HCT116 (cell line): ENCODE data around the gene BCO2. TPM values are rescaled to one million over a fixed set of nuclear protein-coding genes. Genes with fewer than 3 reads are reported as not detected.
"Not testable (repeated sequence)": the region's sequence is repeated elsewhere in the genome, so short reads cannot be mapped to it uniquely, and the experiment has no call there.

Source experiments
- ATAC-seq: fragments of 200-7000 bp; cut with Tn5 transposase; 2 replicates; pipeline ENCODE4 v1.9.1; 2020; ENCODE audit warnings: mild to moderate bottlenecking, moderate library complexity
- BruUV-seq: library from RNA; stranded (reverse); fragments of 400-500 nt; replicated peaks from 2 replicates; lab custom pipeline; 2021; lab: Mats Ljungman, UMichigan
- CTCF ChIA-PET: fragments of 300-600 bp; sonication (Branson Sonifier 250); formaldehyde crosslinking; loops from one replicate; lab custom pipeline; 2021; ENCODE audit warnings: antibody characterized with exemption; lab: Charles Lee
- POLR2A ChIA-PET: fragments of 300-600, 350-600 bp; sonication (Branson Sonifier 250); formaldehyde crosslinking; loops from one replicate; lab custom pipeline; 2021; ENCODE audit warnings: antibody characterized with exemption; lab: Charles Lee
- RAD21 ChIA-PET, 2 experiments: fragments of 300-600 bp; sonication (Branson Sonifier 250); formaldehyde crosslinking; loops; one replicate each; lab custom pipeline; 2023; ENCODE audit warnings: low total read pairs in 2 of 2; ENCODE audit not compliant: uncharacterized antibody in 2 of 2, unreplicated experiment in 2 of 2, low non-redundant PET in 1 of 2; lab: Charles Lee
- DNase-seq: peaks from one replicate; pipeline ENCODE4 v3.0.0-alpha.2; 2010; ENCODE audit warnings: low read depth, low spot score
- H2AFZ ChIP-seq: fragments of 200-600 bp; shearing (Covaris generic), sonication (generic); 2 replicates; pipeline ENCODE4 v1.6.1; 2017; ENCODE audit warnings: low read depth, mixed run types, mixed read lengths, antibody characterized with exemption, low read length; ENCODE audit not compliant: poor library complexity, severe bottlenecking
- H3K27ac ChIP-seq: 2 replicates; pipeline ENCODE4 v1.5.1; 2012; ENCODE audit warnings: low read depth, low read length
- H3K27me3 ChIP-seq: fragments of 200-600 bp; sonication (generic); 2 replicates; pipeline ENCODE4 v1.6.1; 2016; ENCODE audit warnings: mixed run types, low read length, mixed read lengths; ENCODE audit not compliant: insufficient read depth
- H3K36me3 ChIP-seq, 2 experiments: fragments of 200-500 bp in 1 of 2; fragments of 200-600 bp in 1 of 2; sonication (Bioruptor generic) in 1 of 2; sonication (generic) in 1 of 2; 2 replicates each; pipeline versions ENCODE4 v1.5.1 to v1.6.1; 2014 to 2016; ENCODE audit warnings: low read length in 2 of 2, inconsistent platforms in 1 of 2, mixed read lengths in 1 of 2, mixed run types in 1 of 2; ENCODE audit not compliant: insufficient read depth in 2 of 2, control insufficient read depth in 1 of 2
- H3K4me1 ChIP-seq, 2 experiments: fragments of 200-600 bp in 1 of 2; sonication (generic) in 1 of 2; 2 replicates each; pipeline versions ENCODE4 v1.5.1 to v1.6.1; 2012 to 2017; ENCODE audit warnings: low read length in 2 of 2, inconsistent platforms in 1 of 2, mild to moderate bottlenecking in 1 of 2, mixed read lengths in 1 of 2, mixed run types in 1 of 2, moderate library complexity in 1 of 2; ENCODE audit not compliant: insufficient read depth in 2 of 2, control insufficient read depth in 1 of 2
- H3K4me2 ChIP-seq: fragments of 200-600 bp; sonication (generic); 2 replicates; pipeline ENCODE4 v1.6.1; 2017; ENCODE audit warnings: mixed run types, low read length, mixed read lengths
- H3K4me3 ChIP-seq, 2 experiments: fragments of 200-600 bp in 1 of 2; sonication (generic) in 1 of 2; replicated peaks in 1 of 2; 2 replicates each; pipeline ENCODE4 v1.5.1; 2011 to 2016; ENCODE audit warnings: low read length in 2 of 2, control low read depth in 1 of 2, low read depth in 1 of 2, mild to moderate bottlenecking in 1 of 2, mixed read lengths in 1 of 2, mixed run types in 1 of 2
- H3K79me2 ChIP-seq: fragments of 200-600 bp; sonication (generic); 2 replicates; pipeline ENCODE4 v1.6.1; 2017; ENCODE audit warnings: mild to moderate bottlenecking, mixed run types, low read length, moderate library complexity, mixed read lengths; ENCODE audit not compliant: insufficient read depth
- H3K9ac ChIP-seq: fragments of 200-600 bp; sonication (generic); 2 replicates; pipeline ENCODE4 v1.6.1; 2016; ENCODE audit warnings: low read length, mixed read lengths
- H3K9me2 ChIP-seq: fragments of 200-600 bp; sonication (generic), shearing (Covaris generic); 2 replicates; pipeline ENCODE4 v1.6.1; 2017; ENCODE audit warnings: mixed run types, mild to moderate bottlenecking, moderate library complexity; ENCODE audit not compliant: insufficient read depth
- H3K9me3 ChIP-seq, 2 experiments: fragments of 200-500 bp in 1 of 2; fragments of 200-600 bp in 1 of 2; sonication (Bioruptor generic) in 1 of 2; sonication (generic) in 1 of 2; 2 replicates each; pipeline ENCODE4 v1.6.1; 2014 to 2017; ENCODE audit warnings: low read length in 2 of 2, mixed read lengths in 2 of 2, inconsistent platforms in 1 of 2, low read depth in 1 of 2, mild to moderate bottlenecking in 1 of 2, mixed run types in 1 of 2, moderate library complexity in 1 of 2; ENCODE audit not compliant: control insufficient read depth in 1 of 2, insufficient read depth in 1 of 2
- H4K20me1 ChIP-seq: fragments of 200-600 bp; sonication (generic), shearing (Covaris generic); 2 replicates; pipeline ENCODE4 v1.6.1; 2017; ENCODE audit warnings: mixed run types, mild to moderate bottlenecking, moderate library complexity; ENCODE audit not compliant: insufficient read depth
- CBX3 ChIP-seq: IDR thresholded peaks from 2 replicates; pipeline ENCODE4 v1.6.1; 2012; ENCODE audit warnings: low read depth
- CEBPB ChIP-seq: IDR thresholded peaks from 2 replicates; pipeline ENCODE4 v1.6.1; 2012; ENCODE audit warnings: low read depth
- EGR1 ChIP-seq: IDR thresholded peaks from 2 replicates; pipeline ENCODE4 v1.6.1; 2012; ENCODE audit warnings: low read depth
- ELF1 ChIP-seq: IDR thresholded peaks from 2 replicates; pipeline ENCODE4 v1.6.1; 2012; ENCODE audit warnings: low read depth, borderline replicate concordance
- EZH2phosphoT487 ChIP-seq: fragments of 200-600 bp; IDR thresholded peaks from 2 replicates; pipeline ENCODE4 v1.6.1; 2018; ENCODE audit warnings: antibody characterized with exemption, borderline replicate concordance
- FOSL1 ChIP-seq: IDR thresholded peaks from 2 replicates; pipeline ENCODE4 v1.6.1; 2012; ENCODE audit warnings: low read depth
- POLR2A ChIP-seq: IDR thresholded peaks from 2 replicates; pipeline ENCODE4 v1.7.0; 2011; ENCODE audit warnings: borderline replicate concordance; ENCODE audit not compliant: insufficient read depth, insufficient read length; ENCODE audit errors: extremely low read depth
- POLR2AphosphoS5 ChIP-seq: IDR thresholded peaks from 2 replicates; pipeline ENCODE4 v1.6.1; 2011; ENCODE audit warnings: mild to moderate bottlenecking, low read depth, low read length, moderate library complexity
- RAD21 ChIP-seq: IDR thresholded peaks from 2 replicates; pipeline ENCODE4 v1.6.1; 2012; ENCODE audit warnings: low read depth, mild to moderate bottlenecking
- SP1 ChIP-seq: IDR thresholded peaks from 2 replicates; pipeline ENCODE4 v1.6.1; 2012; ENCODE audit warnings: low read depth
- TCF7L2 ChIP-seq: IDR thresholded peaks from 2 replicates; pipeline ENCODE4 v1.7.0; 2011; ENCODE audit warnings: borderline replicate concordance, inconsistent platforms; ENCODE audit not compliant: insufficient read depth, insufficient read length; ENCODE audit errors: extremely low read depth
- YY1 ChIP-seq: IDR thresholded peaks from 2 replicates; pipeline ENCODE4 v1.6.1; 2011; ENCODE audit warnings: low read length, low read depth, moderate library complexity, mild to moderate bottlenecking; ENCODE audit not compliant: insufficient replicate concordance; ENCODE audit errors: extremely low read depth
- ZNF274 ChIP-seq: fragments of 200-500 bp; sonication (Bioruptor generic); IDR thresholded peaks from 2 replicates; pipeline ENCODE4 v1.6.1; 2014; ENCODE audit warnings: mild to moderate bottlenecking, low read depth, low read length, inconsistent platforms
- intact Hi-C: fragments of 100-400 bp; cut with micrococcal nuclease; formaldehyde crosslinking; loops from 2 replicates; pipeline ENCODE4 v1.10.0; 2022
- total RNA-seq: library from RNA; stranded (reverse); gene quantifications from one replicate; pipeline ENCODE4 v1.2.1, GENCODE V29; 2021; ENCODE audit not compliant: unreplicated experiment
- TF ChIP-seq, protein P1 (sequence below): IDR thresholded peaks from 2 replicates; pipeline ENCODE4 v1.6.1; 2012
- TF ChIP-seq, protein P2 (sequence below): IDR thresholded peaks from 2 replicates; pipeline ENCODE4 v1.6.1; 2011; ENCODE audit warnings: mild to moderate bottlenecking, low read length, moderate library complexity; ENCODE audit not compliant: insufficient replicate concordance; ENCODE audit errors: extremely low read depth

Gene BCO2
- total RNA-seq, 1 experiment from 2014 or later, result 4.0 TPM

DNA sequence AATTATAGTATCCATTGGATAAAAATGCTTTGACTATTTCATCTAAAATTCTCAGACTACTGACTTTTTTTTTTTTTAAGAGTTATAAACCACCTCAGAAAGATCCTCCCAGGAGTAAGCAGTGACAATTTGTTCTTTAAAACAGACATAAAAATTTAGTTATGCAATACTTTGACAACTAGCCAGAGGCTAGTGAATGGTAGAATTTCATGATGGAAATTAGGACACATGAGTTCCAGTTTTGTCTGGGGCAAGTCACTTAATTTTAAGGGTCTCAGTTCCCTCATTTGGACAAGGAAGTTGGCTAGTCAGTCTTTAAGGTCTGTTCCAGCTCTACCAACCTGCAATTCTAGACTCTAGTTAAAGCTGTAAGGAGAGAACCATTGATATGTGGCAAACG, 14.3 kb upstream of the BCO2 start (continued):
- no peak for TF ChIP-seq ZNF274
- no peak for TF ChIP-seq CEBPB
- TF ChIP-seq CBX3, result no peak
- TF ChIP-seq, all 23 proteins: peak for 0

DNA sequence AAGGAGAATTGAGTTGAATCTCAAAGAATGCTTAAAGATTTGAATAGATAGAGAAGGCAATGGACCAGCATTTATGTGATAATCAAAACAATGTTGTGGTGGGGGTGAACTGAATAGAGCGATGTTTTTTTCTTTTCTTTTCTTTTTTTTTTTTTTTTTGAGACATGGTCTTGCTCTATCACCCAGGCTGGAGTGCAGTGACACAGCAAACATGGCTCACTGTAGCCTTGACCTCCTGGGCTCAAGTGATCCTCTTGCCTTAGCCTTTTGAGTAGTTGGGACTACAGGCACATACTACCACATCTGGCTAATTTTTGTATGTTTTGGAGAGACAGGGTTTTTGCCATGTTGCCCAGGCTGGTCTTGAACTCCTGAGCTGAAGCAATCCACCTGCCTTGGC, 13.1 kb upstream of the BCO2 start:
- H3K36me3 ChIP-seq, H2AFZ ChIP-seq, CTCF ChIA-PET, H4K20me1 ChIP-seq, BruUV-seq, H3K9me3 ChIP-seq, H3K9me2 ChIP-seq, H3K27me3 ChIP-seq, ATAC-seq, RAD21 ChIA-PET, POLR2A ChIA-PET, DNase-seq: not testable (repeated sequence)
- peaks cover 60% of the 10 kb centered on the region for H3K79me2 ChIP-seq
- intact Hi-C loops, result loop anchor here (5.0 kb wide), 1 partner anchor 285 kb away; the partner anchor contains the start of genes CFAP68 and FDXACB1
- H3K27ac ChIP-seq, result peak overlapping the region; percentile 57; the same call in 1 of the 2 replicates
- peak overlapping the region; percentile 73; the same call in 1 of the 2 replicates for H3K9ac ChIP-seq
- H3K4me2 ChIP-seq, result peak overlapping the region; percentile 76
- H3K4me1 ChIP-seq, result peaks cover 39 to 80% of the 10 kb centered on the region in 2 experiments
- H3K4me3 ChIP-seq, result peak overlapping the region; percentile 68 to 79

DNA sequence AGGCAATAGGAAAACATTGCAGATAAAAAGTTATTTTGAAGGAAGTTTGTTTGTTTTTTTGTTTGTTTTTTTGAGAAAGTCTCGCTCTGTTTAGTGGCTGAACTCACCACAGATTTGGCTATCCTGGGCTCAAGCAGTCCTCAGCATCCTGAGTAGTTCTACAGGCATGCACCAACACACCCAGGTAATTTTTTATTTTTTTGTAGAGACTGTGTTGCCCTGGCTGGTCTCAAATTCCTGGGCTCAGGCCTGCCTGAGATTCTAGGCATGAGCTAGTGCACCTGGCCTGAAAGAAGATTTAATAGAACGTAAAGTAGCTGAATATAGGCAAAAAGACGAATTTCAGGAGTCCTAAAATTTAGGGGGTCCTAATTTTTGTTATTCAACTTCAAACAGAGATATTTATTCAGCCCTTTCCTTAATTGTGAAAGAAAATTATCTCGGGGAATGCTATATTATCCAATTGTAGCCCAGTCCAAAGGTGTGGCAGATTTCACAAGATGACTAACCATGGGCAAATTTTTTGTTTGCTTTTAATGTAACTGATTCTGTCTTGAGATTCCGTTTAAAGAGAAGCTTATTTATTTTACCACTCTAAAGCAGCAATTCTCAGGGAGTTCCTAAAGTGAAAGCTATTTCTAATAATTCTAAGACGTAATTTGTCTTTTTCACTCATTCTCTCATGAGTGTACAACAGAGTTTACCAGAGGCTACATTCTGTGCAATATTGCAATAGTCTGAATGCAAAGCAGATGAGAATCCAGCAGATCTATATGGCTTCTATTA, 12.4 kb upstream of the BCO2 start:
- Histone ChIP-seq H3K9me3 (no peaks in the 10 kb centered on the region), H3K4me3 (peak overlapping the region; percentile 68 to 79), H3K9ac (peak overlapping the region; percentile 73), H3K4me2 (peak overlapping the region; percentile 76), H3K27ac (peak overlapping the region; percentile 57; the same call in 1 of the 2 replicates), H4K20me1 (no peaks in the 10 kb centered on the region), H3K79me2 (peaks cover 60% of the 10 kb centered on the region), H2AFZ (no peak overlapping the region), H3K4me1 (peaks cover 33 to 72% of the 10 kb centered on the region in 2 experiments), H3K9me2 (no peaks in the 10 kb centered on the region), H3K36me3 (peaks cover 0 to 5% of the 10 kb centered on the region in 2 experiments; a peak in 2 of 4 replicates), H3K27me3 (no peaks in the 10 kb centered on the region)
- ATAC-seq (peak; percentile 7; the same call in 1 of the 2 replicates), DNase-seq (no peak)
- no TSS peak for BruUV-seq
- intact Hi-C loops, result loop anchor here (5.0 kb wide), 1 partner anchor 286 kb away; the partner anchor contains the start of genes CFAP68 and FDXACB1
- RAD21 ChIA-PET, result no interaction called here
- CTCF ChIA-PET, result interaction anchor here (3.1 kb wide), 1 partner anchor 12 kb away, joined by 11 read pairs; the partner anchor contains the start of gene BCO2
- POLR2A ChIA-PET, result interaction anchor here (1.1 to 2.4 kb wide), 4 partner anchors 10 to 43 kb away, joined by 4 to 13 read pairs (median 6); no protein-coding TSS in a partner anchor
- TF ChIP-seq YY1, result no peak
- TF ChIP-seq ELF1, result no peak
- TF ChIP-seq CEBPB, result no peak
- no peak for TF ChIP-seq EZH2phosphoT487
- TF ChIP-seq EGR1, result no peak
- no peak for TF ChIP-seq RAD21
- TF ChIP-seq POLR2A, result no peak
- TF ChIP-seq, protein P1, sequence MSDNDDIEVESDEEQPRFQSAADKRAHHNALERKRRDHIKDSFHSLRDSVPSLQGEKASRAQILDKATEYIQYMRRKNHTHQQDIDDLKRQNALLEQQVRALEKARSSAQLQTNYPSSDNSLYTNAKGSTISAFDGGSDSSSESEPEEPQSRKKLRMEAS, result no peak
- TF ChIP-seq, protein P2, sequence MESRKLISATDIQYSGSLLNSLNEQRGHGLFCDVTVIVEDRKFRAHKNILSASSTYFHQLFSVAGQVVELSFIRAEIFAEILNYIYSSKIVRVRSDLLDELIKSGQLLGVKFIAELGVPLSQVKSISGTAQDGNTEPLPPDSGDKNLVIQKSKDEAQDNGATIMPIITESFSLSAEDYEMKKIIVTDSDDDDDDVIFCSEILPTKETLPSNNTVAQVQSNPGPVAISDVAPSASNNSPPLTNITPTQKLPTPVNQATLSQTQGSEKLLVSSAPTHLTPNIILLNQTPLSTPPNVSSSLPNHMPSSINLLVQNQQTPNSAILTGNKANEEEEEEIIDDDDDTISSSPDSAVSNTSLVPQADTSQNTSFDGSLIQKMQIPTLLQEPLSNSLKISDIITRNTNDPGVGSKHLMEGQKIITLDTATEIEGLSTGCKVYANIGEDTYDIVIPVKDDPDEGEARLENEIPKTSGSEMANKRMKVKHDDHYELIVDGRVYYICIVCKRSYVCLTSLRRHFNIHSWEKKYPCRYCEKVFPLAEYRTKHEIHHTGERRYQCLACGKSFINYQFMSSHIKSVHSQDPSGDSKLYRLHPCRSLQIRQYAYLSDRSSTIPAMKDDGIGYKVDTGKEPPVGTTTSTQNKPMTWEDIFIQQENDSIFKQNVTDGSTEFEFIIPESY, result no peak
- no peak for TF ChIP-seq TCF7L2
- no peak for TF ChIP-seq FOSL1
- TF ChIP-seq CBX3, result no peak
- no peak for TF ChIP-seq ZNF274
- no peak for TF ChIP-seq POLR2AphosphoS5
- TF ChIP-seq SP1, result no peak
